ENCODE data around the gene SMPD1.

SMPD1 gene

GRCh38 chr11:6415797-6416196, 25.5 kb downstream of the SMPD1 start:
- DNase-seq = no peak

GRCh38 chr11:6417907-6418556, 27.8 kb downstream of the SMPD1 start:
- DNase-seq = no peak

GRCh38 chr11:6418557-6419008, 28.3 kb downstream of the SMPD1 start:
- DNase-seq = no peak

GRCh38 chr11:6419009-6419631, 28.8 kb downstream of the SMPD1 start, which contains the start of gene APBB1:
Gene APBB1 (minus strand): TSS chr11:6419094. CDS start chr11:6411347, 7,747 bp downstream.
- DNase-seq = no peak

- no peak for DNase-seq
Observed at GRCh38 chr11:6420677-6421076, 30.4 kb downstream of the SMPD1 start.

GRCh38 chr11:6427516-6427915, 37.2 kb downstream of the SMPD1 start:
- DNase-seq = no peak

- DNase-seq = no peak
Observed at GRCh38 chr11:6431861-6432260, 41.6 kb downstream of the SMPD1 start.

- no peak for DNase-seq
Observed at GRCh38 chr11:6433998-6434660, 43.9 kb downstream of the SMPD1 start.

GRCh38 chr11:6437423-6437822, 47.1 kb downstream of the SMPD1 start:
- no peak for DNase-seq

GRCh38 chr11:6437993-6438392, 47.7 kb downstream of the SMPD1 start:
- DNase-seq = no peak

- DNase-seq = no peak
Observed at GRCh38 chr11:6438979-6439571, 48.8 kb downstream of the SMPD1 start.

GRCh38 chr11:6440906-6441358, 50.7 kb downstream of the SMPD1 start, which contains the start of gene HPX:
Gene HPX (minus strand): TSS chr11:6440987. CDS start chr11:6440963, 24 bp downstream.
- DNase-seq = no peak

GRCh38 chr11:6442441-6442840, 52.2 kb downstream of the SMPD1 start:
- DNase-seq = no peak

- no peak for DNase-seq
Observed at GRCh38 chr11:6443269-6444003, 53.2 kb downstream of the SMPD1 start.

All from cerebellar nuclear complex (tissue), 1 donor.